ENCODE measurements around the gene ERBB4.

The ERBB4 gene

GRCh38 chr2:211479536-211480150, 1059.0 kb downstream of the ERBB4 start:
- no peak for DNase-seq

DNA sequence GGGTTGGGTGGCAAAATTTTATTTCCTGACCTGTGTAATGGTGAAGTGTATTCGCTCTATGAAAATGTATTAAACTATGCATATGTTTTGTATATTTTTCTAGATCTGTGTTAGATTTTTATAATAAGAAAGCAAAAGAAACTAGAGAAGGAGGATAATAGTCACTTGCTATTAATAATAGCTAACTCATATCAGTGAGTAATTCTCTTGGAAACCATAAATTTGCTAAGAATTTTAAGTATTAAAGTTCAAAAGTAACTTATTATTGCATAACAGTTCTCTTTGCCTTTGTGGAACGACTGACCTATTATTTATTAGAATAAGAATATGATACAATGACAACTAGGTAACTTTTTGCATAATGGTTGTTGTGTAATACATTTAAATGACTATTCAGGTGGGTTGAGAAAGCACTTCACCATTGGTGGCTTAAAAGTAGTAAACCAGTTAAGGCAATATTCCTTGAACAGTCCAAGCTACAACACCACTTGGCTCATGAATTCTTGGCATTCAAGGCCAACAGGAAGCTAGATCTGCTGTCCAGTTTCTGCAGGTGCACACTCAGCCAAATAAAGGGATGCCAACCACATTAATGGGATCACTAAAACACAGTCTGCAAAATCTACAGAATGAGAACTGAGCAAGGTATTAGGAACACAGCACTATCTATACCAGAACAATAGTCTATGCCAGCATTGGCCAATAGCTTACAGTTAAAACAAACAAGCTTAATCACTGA, 1060.9 kb downstream of the ERBB4 start:
- no peak for DNase-seq

DNA sequence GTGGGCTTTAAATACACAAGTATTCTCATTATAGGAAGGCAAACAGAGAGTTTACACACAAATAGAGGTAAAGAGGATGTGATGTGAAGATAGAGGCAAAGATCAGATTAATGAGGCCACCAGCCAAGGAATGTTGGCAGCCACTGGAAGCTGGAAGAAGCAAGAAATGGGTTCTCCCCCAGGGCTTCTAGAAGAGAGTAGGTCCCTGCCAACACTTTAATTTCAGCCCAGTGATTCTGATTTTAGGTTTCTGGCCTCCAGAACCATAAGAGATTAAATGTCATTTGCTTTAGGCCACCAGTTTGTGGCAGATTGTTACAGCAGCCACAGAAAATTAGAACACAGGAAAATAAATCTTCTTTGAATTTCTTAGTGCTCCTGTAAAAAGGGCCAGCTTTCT, 1065.5 kb downstream of the ERBB4 start:
- no peak for DNase-seq

DNA sequence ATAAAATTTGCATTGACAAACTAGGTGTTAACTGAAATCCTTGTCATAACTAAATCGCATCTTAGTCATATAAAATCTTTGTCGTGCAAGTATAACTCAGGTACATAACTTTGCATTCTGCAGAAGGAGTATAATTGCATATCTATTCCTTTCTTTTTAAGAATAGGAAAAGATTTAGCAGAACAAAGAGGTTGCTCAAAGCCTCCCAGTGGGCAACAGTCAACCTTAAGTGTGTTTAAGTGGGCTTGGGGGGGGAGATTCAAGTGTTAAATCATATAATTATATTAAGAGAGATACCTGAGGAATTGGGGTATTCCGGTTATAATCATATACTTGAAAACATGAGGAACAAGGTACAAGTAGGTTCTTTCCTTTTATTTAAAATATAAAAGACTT, 1068.9 kb downstream of the ERBB4 start:
- DNase-seq, result no peak

- DNase-seq, result no peak
Observed at GRCh38 chr2:211468877-211469663, 1069.5 kb downstream of the ERBB4 start.

- no peak for DNase-seq
Observed at GRCh38 chr2:211468217-211468616, 1070.4 kb downstream of the ERBB4 start.

GRCh38 chr2:211463397-211463796, 1075.2 kb downstream of the ERBB4 start:
- no peak for DNase-seq

DNA sequence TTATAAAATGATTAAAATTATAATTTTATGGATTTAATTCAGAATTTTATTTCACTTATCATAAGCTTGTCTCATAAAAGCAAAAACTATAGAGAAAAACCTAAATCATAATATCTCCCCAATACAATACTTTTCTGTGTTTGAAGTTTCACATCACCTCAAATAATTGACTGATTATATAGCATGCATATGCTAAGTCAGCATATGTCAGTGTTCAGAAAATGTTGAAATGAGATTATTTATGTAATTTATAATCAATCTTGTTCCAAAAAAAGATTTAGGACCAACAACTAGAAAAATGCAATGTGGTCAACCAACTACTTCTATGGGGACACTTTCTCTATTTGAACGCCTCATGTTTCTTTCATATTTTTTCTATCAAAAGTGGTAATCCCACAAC, 1079.6 kb downstream of the ERBB4 start:
- DNase-seq, result no peak

GRCh38 chr2:211457325-211457724, 1081.3 kb downstream of the ERBB4 start:
- no peak for DNase-seq

GRCh38 chr2:211455216-211455841, 1083.3 kb downstream of the ERBB4 start:
- DNase-seq, result peak in 25 of 51 donors; percentile 1 to 70 (median 20)

DNA sequence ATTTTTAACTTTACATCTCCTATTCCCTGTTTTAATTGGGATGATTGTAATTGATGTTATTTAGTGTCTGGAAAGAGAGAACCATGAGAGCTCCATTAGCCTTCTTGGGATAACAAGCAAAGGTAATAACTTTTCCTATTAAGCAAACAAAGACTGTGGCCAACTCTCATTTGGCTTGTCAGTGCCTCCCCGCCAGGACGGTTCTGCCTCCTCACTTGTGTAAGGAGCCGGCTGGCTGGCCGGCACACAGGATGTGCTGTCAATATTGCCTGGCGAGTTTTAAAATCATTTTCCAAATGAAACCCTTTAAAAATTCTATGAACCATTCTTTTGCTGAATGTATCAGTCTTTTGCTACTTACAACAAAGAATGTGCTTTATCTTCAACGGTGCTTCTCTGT, 1083.9 kb downstream of the ERBB4 start:
- DNase-seq, result peak in 12 of 51 donors; percentile 1 to 14 (median 2)

- DNase-seq, result no peak
Observed at GRCh38 chr2:211453311-211453887, 1085.2 kb downstream of the ERBB4 start.

DNA sequence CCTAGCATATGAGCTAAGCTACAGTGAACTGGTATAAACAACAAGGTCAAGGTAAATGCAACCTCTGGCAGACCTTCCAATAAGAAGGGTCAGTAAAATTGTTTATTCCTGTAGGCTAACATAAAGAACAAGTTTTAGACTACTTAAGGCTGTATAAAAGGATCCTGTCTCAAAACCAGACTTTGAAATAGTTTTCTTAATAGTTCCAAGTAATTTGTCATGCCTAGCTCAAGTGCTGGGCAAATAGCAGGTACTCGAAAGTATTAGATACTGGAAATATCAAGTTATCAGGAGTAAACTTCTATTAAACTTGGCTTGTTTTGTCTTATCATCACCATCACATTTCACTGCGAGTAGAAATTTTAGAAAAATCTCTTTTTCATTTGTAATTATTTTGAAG, 1087.0 kb downstream of the ERBB4 start:
- no peak for DNase-seq

GRCh38 chr2:211449819-211450218, 1088.8 kb downstream of the ERBB4 start:
- no peak for DNase-seq

DNA sequence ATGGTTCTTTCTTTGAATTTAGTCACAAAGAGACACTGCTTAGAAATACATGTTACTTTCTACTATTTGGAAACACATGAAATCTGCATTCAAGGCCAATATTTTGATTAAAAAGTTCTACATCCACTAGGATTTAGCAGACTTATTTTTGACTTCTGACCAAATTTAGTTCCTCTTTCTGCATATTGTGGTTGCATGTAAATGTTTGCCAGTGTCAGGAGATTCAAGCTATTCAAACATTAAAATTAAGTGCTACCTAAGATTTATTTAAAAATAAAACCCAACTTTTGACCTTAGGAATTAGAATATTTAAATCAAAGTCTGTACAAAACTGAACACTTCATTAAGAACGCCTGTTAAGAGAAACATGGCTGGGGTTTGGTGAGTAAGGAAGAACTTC, 1091.1 kb downstream of the ERBB4 start:
- DNase-seq, result no peak

GRCh38 chr2:211440107-211440506, 1098.5 kb downstream of the ERBB4 start:
- DNase-seq, result no peak

- DNase-seq, result no peak
Observed at GRCh38 chr2:211439011-211439410, 1099.6 kb downstream of the ERBB4 start.

DNA sequence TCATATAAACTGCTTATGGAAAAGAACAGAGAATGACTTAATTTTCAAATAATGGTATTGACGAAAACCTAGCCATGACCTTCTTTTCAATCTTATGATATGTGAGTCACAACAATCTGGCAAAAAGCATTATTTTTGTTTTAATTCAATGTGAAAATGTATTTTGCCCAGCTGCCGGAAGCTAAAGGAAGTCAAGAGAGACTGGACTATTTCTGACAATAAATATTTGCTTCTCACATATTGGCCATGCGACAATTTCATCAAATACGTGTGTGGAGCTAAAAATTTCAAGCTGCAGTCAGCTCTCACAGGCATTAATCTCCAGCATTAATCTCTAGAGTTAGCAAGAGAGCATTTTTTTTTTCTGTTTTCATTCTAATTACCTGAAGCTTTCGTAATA, 1101.2 kb downstream of the ERBB4 start:
- no peak for DNase-seq

DNA sequence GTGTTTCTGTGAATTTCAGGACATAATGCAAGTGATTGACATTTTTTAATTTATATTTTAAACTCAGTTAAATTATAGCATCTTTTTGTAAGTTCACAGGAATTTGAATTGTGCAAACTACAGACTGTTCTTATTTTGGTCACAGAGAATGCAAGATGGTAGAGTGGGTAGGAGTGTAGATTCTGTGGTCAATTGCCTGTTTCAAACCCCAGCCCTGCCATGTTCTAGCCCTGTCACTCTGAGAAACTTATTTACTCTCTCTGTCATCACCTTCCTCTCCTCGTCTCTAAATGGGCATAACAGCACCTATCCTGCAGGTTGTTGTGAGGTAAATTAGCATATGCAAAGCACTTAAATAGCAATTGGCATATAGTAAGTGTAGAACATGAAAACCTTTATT, 1102.4 kb downstream of the ERBB4 start:
- no peak for DNase-seq

- no peak for DNase-seq
Observed at GRCh38 chr2:211435331-211435730, 1103.3 kb downstream of the ERBB4 start.

GRCh38 chr2:211434773-211435172, 1103.8 kb downstream of the ERBB4 start:
- DNase-seq, result no peak
